HepG2 (cell line): ENCODE data around the gene F7. TPM values are rescaled to one million over a fixed set of nuclear protein-coding genes. Genes with fewer than 3 reads are reported as not detected.
A peak's percentile ranks its signal among the peaks of the same experiment; 100 is the strongest.

Experiments
- AGO2 ChIP-seq: fragments of 200-400 bp; formaldehyde crosslinking; optimal IDR thresholded peaks from 2 replicates; pipeline ENCODE3; 2017; ENCODE audit warnings: mild to moderate bottlenecking, low read depth, low read length, moderate library complexity
- ARHGAP35 ChIP-seq: sonication (generic); formaldehyde crosslinking; IDR thresholded peaks from 2 replicates; pipeline ENCODE4 v1.9.0; 2022; ENCODE audit warnings: mild to moderate bottlenecking, inconsistent platforms, moderate library complexity, missing genetic modification reagents, borderline replicate concordance
- ELF3 ChIP-seq: IDR thresholded peaks from 2 replicates; pipeline ENCODE4 v1.6.1; 2016; ENCODE audit warnings: missing genetic modification reagents, missing compliant biosample characterization
- FOXK2 ChIP-seq: fragments of 450-650 bp; IDR thresholded peaks from 2 replicates; pipeline ENCODE4 v1.6.1; 2016
- SSRP1 ChIP-seq: IDR thresholded peaks from 2 replicates; pipeline ENCODE4 v1.6.1; 2016; ENCODE audit warnings: control low read depth
- TAF1 ChIP-seq: sonication (generic); formaldehyde crosslinking; IDR thresholded peaks from 2 replicates; pipeline ENCODE4 v1.4.0; 2020; ENCODE audit warnings: missing genetic modification reagents
- ZNF264 ChIP-seq: sonication (generic); formaldehyde crosslinking; IDR thresholded peaks from 2 replicates; pipeline ENCODE4 v1.4.0; 2020; ENCODE audit warnings: missing genetic modification reagents
- ZNF44 ChIP-seq: sonication (generic); formaldehyde crosslinking; IDR thresholded peaks from 2 replicates; pipeline ENCODE4 v1.5.1; 2020; ENCODE audit warnings: mild to moderate bottlenecking, missing genetic modification reagents
- ZNF557 ChIP-seq: sonication (generic); formaldehyde crosslinking; IDR thresholded peaks from 2 replicates; pipeline ENCODE4 v1.4.0; 2020; ENCODE audit warnings: missing genetic modification reagents
- ZNF614 ChIP-seq: IDR thresholded peaks from 2 replicates; pipeline ENCODE4 v1.6.1; 2018; ENCODE audit warnings: missing biosample characterization, missing genetic modification reagents, inconsistent platforms, borderline replicate concordance
- polyA plus RNA-seq, 8 experiments: library from polyadenylated mRNA; depleted of rRNA in 3 of 8; stranded (reverse) in 7 of 8; unstranded in 1 of 8; fragments of >200 nt; fragmentation: Illumina TruSeq in 4 of 8; extraction: Trizol in 4 of 8; gene quantifications; 2 replicates each; pipeline versions ENCODE4 v1.2.1 to v1.2.3, GENCODE V29; 2011 to 2016; ENCODE audit warnings: low read depth in 4 of 8, missing spikeins in 1 of 8, mixed read lengths in 1 of 8; ENCODE audit not compliant: insufficient read depth in 1 of 8
- total RNA-seq, 5 experiments: library from RNA; depleted of rRNA; stranded (reverse); fragments of >200 nt; fragmentation: Illumina TruSeq; extraction: Trizol; gene quantifications; 2 replicates each; pipeline ENCODE4 v1.2.3, GENCODE V29; 2016; ENCODE audit warnings: low read depth in 1 of 5
- TF ChIP-seq, protein P1 (sequence below): sonication (generic); formaldehyde crosslinking; IDR thresholded peaks from 2 replicates; pipeline ENCODE4 v1.4.0; 2020; ENCODE audit warnings: mild to moderate bottlenecking, low read depth, missing genetic modification reagents
- TF ChIP-seq, protein P2 (sequence below), 2 experiments: sonication (generic) in 1 of 2; formaldehyde crosslinking in 1 of 2; IDR thresholded peaks; 2 replicates each; pipeline versions ENCODE4 v1.4.0 to v1.6.1; 2016 to 2020; ENCODE audit warnings: borderline replicate concordance in 1 of 2, low read depth in 1 of 2, mild to moderate bottlenecking in 1 of 2, missing genetic modification reagents in 1 of 2
- TF ChIP-seq, protein P3 (sequence below): sonication (generic); formaldehyde crosslinking; IDR thresholded peaks from 2 replicates; pipeline ENCODE4 v1.4.0; 2020; ENCODE audit warnings: missing genetic modification reagents
- TF ChIP-seq, protein P4 (sequence below): IDR thresholded peaks from 2 replicates; pipeline ENCODE4 v1.6.1; 2016; ENCODE audit warnings: missing compliant biosample characterization, missing genetic modification reagents, borderline replicate concordance
- TF ChIP-seq, protein P5 (sequence below): IDR thresholded peaks from 2 replicates; pipeline ENCODE4 v1.6.1; 2016

Gene F7
- total and polyA plus RNA-seq, 2 of the 13 experiments (the other 11 are each of a cell fraction or from before 2014, with no cell fraction given), result 12.6 to 26.5 TPM

DNA sequence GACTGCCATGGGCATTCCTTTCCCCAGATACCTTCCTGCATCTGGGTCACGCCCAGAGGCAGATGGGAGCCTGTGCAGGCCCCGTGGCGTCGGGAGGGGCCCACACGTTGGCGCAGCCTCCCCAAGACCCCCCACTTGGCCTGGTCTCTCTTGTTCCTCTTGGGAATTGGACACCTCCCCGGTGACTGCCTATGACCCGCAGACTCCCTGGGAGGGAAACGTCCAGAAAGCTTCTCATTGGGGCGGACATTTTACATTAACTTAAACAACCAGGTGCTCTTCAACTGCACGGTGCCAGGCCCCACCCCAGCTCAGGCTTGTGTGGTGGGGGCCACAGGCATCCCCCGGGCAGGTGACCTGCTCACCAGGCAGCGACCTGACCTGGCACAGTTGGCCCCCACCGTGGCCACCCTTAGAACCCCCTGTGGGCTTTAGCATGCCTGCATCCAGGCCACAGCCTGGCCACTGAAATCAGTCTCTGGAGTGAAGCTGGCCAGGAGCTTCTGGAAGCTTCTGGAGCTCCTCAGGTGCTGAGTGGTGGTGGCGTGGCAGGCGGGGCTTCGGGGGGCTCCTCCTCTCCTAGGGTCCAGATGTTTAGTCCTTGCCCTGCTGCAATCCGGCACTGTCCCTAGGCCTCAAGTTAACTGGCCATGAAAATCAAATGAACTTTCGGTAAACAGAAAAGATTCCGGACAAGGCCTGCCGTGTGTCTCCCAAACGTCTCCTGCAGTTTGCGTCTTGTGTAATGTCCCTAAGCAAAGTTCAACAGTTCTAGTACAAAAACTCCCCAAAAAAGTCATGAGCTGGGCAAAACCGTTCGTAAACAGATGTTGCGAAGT is 44.3 kb downstream of the F7 start (continued):
- TF ChIP-seq, protein P1, sequence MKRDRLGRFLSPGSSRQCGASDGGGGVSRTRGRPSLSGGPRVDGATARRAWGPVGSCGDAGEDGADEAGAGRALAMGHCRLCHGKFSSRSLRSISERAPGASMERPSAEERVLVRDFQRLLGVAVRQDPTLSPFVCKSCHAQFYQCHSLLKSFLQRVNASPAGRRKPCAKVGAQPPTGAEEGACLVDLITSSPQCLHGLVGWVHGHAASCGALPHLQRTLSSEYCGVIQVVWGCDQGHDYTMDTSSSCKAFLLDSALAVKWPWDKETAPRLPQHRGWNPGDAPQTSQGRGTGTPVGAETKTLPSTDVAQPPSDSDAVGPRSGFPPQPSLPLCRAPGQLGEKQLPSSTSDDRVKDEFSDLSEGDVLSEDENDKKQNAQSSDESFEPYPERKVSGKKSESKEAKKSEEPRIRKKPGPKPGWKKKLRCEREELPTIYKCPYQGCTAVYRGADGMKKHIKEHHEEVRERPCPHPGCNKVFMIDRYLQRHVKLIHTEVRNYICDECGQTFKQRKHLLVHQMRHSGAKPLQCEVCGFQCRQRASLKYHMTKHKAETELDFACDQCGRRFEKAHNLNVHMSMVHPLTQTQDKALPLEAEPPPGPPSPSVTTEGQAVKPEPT (CRISPR knock-in tag), result no peak
- no peak for TF ChIP-seq ARHGAP35 (CRISPR knock-in tag)
- TF ChIP-seq ZNF44 (CRISPR knock-in tag), result no peak
- 0 out of 2 replicates have a peak, but pooled peaks have one; percentile 68 for TF ChIP-seq ZNF264
- peak; percentile 55 for TF ChIP-seq AGO2
- no peak for TF ChIP-seq SSRP1 (CRISPR knock-in tag)
- TF ChIP-seq, protein P2, sequence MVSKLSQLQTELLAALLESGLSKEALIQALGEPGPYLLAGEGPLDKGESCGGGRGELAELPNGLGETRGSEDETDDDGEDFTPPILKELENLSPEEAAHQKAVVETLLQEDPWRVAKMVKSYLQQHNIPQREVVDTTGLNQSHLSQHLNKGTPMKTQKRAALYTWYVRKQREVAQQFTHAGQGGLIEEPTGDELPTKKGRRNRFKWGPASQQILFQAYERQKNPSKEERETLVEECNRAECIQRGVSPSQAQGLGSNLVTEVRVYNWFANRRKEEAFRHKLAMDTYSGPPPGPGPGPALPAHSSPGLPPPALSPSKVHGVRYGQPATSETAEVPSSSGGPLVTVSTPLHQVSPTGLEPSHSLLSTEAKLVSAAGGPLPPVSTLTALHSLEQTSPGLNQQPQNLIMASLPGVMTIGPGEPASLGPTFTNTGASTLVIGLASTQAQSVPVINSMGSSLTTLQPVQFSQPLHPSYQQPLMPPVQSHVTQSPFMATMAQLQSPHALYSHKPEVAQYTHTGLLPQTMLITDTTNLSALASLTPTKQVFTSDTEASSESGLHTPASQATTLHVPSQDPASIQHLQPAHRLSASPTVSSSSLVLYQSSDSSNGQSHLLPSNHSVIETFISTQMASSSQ (IDR thresholded peaks at IDR 0.05; ENCODE audit: low read depth), result no peak
- TF ChIP-seq, protein P2 (CRISPR knock-in tag; IDR thresholded peaks at IDR 0.05; ENCODE audit: borderline replicate concordance), result peak; percentile 61; the same call in 1 of the 2 replicates
- TF ChIP-seq, protein P3, sequence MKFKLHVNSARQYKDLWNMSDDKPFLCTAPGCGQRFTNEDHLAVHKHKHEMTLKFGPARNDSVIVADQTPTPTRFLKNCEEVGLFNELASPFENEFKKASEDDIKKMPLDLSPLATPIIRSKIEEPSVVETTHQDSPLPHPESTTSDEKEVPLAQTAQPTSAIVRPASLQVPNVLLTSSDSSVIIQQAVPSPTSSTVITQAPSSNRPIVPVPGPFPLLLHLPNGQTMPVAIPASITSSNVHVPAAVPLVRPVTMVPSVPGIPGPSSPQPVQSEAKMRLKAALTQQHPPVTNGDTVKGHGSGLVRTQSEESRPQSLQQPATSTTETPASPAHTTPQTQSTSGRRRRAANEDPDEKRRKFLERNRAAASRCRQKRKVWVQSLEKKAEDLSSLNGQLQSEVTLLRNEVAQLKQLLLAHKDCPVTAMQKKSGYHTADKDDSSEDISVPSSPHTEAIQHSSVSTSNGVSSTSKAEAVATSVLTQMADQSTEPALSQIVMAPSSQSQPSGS, result peak; percentile 40; the same call in 1 of the 2 replicates
- TF ChIP-seq ELF3, result peak; percentile 39; the same call in 1 of the 2 replicates
- TF ChIP-seq ZNF557 (CRISPR knock-in tag), result no peak
- TF ChIP-seq, protein P4, sequence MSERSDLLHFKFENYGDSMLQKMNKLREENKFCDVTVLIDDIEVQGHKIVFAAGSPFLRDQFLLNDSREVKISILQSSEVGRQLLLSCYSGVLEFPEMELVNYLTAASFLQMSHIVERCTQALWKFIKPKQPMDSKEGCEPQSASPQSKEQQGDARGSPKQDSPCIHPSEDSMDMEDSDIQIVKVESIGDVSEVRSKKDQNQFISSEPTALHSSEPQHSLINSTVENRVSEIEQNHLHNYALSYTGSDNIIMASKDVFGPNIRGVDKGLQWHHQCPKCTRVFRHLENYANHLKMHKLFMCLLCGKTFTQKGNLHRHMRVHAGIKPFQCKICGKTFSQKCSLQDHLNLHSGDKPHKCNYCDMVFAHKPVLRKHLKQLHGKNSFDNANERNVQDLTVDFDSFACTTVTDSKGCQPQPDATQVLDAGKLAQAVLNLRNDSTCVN (CRISPR knock-in tag), result peak; percentile 96
- TF ChIP-seq ZNF614 (CRISPR knock-in tag), result no peak
- TF ChIP-seq, protein P5, sequence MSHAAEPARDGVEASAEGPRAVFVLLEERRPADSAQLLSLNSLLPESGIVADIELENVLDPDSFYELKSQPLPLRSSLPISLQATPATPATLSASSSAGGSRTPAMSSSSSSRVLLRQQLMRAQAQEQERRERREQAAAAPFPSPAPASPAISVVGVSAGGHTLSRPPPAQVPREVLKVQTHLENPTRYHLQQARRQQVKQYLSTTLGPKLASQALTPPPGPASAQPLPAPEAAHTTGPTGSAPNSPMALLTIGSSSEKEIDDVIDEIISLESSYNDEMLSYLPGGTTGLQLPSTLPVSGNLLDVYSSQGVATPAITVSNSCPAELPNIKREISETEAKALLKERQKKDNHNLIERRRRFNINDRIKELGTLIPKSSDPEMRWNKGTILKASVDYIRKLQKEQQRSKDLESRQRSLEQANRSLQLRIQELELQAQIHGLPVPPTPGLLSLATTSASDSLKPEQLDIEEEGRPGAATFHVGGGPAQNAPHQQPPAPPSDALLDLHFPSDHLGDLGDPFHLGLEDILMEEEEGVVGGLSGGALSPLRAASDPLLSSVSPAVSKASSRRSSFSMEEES (CRISPR knock-in tag), result peak; percentile 72; the same call in 1 of the 2 replicates
- no peak for TF ChIP-seq FOXK2
- peak; percentile 30; the same call in 1 of the 2 replicates for TF ChIP-seq TAF1 (CRISPR knock-in tag)
